Suprapubic skin (tissue), 3 donors: ENCODE results near the gene ADM.

Experiments
- CTCF ChIP-seq, 2 donors: fragments of 200-600 bp in 1 of 2; fragments of 450-650 bp in 1 of 2; sonication (generic) in 1 of 2; IDR thresholded peaks; one replicate each; pipeline ENCODE4 v1.5.1; 2016 to 2019; ENCODE audit warnings: antibody characterized with exemption in 2 of 2, mild to moderate bottlenecking in 1 of 2, moderate library complexity in 1 of 2
- POLR2A ChIP-seq, 2 donors: fragments of 450-650 bp; IDR thresholded peaks; one replicate each; pipeline ENCODE4 v1.6.1; 2017; ENCODE audit warnings: antibody characterized with exemption in 2 of 2, mild to moderate bottlenecking in 2 of 2, moderate library complexity in 2 of 2

GRCh38 chr11:10326012-10326964, 21.4 kb downstream of the ADM start:
- TF ChIP-seq POLR2A (IDR thresholded peaks at IDR 0.05) (no peak), CTCF (IDR thresholded peaks at IDR 0.05) (no peak)
